GM19193 (cell line): ENCODE results near the gene RSPH6A.

Experiments
- POLR2A ChIP-seq: IDR thresholded peaks from 4 replicates; pipeline ENCODE4 v1.6.1; 2011; ENCODE audit not compliant: insufficient read depth, insufficient read length; ENCODE audit errors: extremely low read depth

Gene RSPH6A

GRCh38 chr19:45834970-45835369, 19.9 kb upstream of the RSPH6A start:
- TF ChIP-seq POLR2A, result no peak

- TF ChIP-seq POLR2A, result no peak
Measured at GRCh38 chr19:45828945-45829344, 13.8 kb upstream of the RSPH6A start.

- TF ChIP-seq POLR2A, result no peak
Measured at GRCh38 chr19:45828523-45828922, 13.4 kb upstream of the RSPH6A start.

GRCh38 chr19:45827459-45828093, 12.5 kb upstream of the RSPH6A start:
- no peak for TF ChIP-seq POLR2A

- no peak for TF ChIP-seq POLR2A
Measured at GRCh38 chr19:45826934-45827333, 11.8 kb upstream of the RSPH6A start.

GRCh38 chr19:45825917-45826893, 11.1 kb upstream of the RSPH6A start:
- no peak for TF ChIP-seq POLR2A

GRCh38 chr19:45825263-45825605, 10.1 kb upstream of the RSPH6A start:
- no peak for TF ChIP-seq POLR2A

GRCh38 chr19:45824531-45825262, 9.6 kb upstream of the RSPH6A start:
- TF ChIP-seq POLR2A, result no peak

GRCh38 chr19:45824041-45824471, 8.9 kb upstream of the RSPH6A start:
- no peak for TF ChIP-seq POLR2A

- TF ChIP-seq POLR2A, result no peak
Measured at GRCh38 chr19:45823182-45823581, 8.1 kb upstream of the RSPH6A start.

GRCh38 chr19:45822716-45823115, 7.6 kb upstream of the RSPH6A start:
- no peak for TF ChIP-seq POLR2A

GRCh38 chr19:45821570-45821969, 6.5 kb upstream of the RSPH6A start:
- no peak for TF ChIP-seq POLR2A

GRCh38 chr19:45821103-45821521, 6.0 kb upstream of the RSPH6A start:
- TF ChIP-seq POLR2A, result peak; percentile 15

GRCh38 chr19:45820413-45821102, 5.5 kb upstream of the RSPH6A start:
- no peak for TF ChIP-seq POLR2A

- no peak for TF ChIP-seq POLR2A
Measured at GRCh38 chr19:45819769-45820168, 4.7 kb upstream of the RSPH6A start.
